ENCODE measurements around the gene PARP9.

DNA sequence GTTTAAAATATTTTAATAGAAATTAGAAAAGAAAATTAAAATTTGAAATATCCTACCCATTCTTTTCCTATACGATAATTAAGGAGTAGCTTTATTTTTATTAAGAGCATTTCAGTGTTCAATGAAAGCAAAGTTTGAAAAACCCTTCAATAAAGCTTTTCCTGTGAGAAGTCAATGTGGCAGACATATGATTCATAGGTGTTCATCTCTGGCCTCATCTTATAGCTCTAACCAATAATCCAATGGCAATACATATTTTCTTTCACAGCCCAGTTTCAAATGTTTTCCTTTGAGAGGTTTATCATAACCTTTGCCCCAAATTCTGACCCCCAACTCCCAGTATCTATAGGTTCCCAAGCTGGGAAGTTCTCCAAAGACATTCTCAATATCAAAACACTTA, 57.6 kb downstream of the PARP9 start:
- TF ChIP-seq, protein P1, sequence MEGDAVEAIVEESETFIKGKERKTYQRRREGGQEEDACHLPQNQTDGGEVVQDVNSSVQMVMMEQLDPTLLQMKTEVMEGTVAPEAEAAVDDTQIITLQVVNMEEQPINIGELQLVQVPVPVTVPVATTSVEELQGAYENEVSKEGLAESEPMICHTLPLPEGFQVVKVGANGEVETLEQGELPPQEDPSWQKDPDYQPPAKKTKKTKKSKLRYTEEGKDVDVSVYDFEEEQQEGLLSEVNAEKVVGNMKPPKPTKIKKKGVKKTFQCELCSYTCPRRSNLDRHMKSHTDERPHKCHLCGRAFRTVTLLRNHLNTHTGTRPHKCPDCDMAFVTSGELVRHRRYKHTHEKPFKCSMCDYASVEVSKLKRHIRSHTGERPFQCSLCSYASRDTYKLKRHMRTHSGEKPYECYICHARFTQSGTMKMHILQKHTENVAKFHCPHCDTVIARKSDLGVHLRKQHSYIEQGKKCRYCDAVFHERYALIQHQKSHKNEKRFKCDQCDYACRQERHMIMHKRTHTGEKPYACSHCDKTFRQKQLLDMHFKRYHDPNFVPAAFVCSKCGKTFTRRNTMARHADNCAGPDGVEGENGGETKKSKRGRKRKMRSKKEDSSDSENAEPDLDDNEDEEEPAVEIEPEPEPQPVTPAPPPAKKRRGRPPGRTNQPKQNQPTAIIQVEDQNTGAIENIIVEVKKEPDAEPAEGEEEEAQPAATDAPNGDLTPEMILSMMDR (IDR thresholded peaks at IDR 0.05; ENCODE audit: poor library complexity), result no peak
- TF ChIP-seq EZH2 (IDR thresholded peaks at IDR 0.05; ENCODE audit: borderline replicate concordance) (no peak), EZH2phosphoT487 (IDR thresholded peaks at IDR 0.05; ENCODE audit: low read depth, severe bottlenecking, unreplicated experiment) (no peak)
